Measurements from ENCODE around the gene SMAD5.
A peak's percentile ranks its signal among the peaks of the same experiment; 100 is the strongest.

Gene SMAD5

DNA sequence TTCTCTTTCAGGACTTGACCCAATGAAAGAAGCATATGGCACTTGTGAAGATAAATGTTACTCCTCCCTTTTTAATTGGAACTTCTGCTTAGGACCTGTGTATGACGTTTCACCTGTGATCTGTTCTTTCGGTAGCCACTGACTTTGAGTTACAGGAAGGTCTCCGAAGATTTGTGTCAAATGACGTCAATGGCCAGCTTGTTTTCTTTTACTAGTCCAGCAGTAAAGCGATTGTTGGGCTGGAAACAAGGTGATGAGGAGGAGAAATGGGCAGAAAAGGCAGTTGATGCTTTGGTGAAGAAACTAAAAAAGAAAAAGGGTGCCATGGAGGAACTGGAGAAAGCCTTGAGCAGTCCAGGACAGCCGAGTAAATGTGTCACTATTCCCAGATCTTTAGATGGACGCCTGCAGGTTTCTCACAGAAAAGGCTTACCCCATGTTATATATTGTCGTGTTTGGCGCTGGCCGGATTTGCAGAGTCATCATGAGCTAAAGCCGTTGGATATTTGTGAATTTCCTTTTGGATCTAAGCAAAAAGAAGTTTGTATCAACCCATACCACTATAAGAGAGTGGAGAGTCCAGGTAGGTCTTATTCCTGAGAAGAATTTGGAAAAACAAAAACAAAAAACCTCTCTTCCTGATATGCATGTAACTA is 21.1 kb downstream of the SMAD5 start:
- intact Hi-C loops (cut with DNase I) = no loop called here
- DNase-seq = no peak

DNA sequence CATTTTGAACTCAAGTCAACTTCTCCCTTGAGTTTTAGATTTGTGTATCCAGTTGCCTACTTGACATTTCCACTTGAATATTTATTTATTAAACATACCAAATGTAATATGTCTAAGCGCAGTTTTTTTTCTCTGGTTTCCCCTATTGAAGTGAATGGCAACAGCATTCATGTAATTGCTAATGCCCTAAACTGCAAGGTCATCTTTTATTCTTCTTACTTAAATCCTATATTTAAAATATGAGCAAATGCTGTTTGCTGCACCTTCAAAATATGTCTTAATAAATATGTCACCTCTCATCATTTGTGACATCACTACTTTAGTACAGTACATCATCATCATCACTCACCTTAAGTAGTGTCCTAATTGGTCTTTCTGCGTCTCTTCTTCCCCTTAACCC is 22.4 kb downstream of the SMAD5 start:
- DNase-seq = no peak
- intact Hi-C loops (cut with DNase I) = no loop called here

GRCh38 chr5:136155761-136156160 is 23.1 kb downstream of the SMAD5 start:
- intact Hi-C loops (cut with DNase I) = no loop called here

DNA sequence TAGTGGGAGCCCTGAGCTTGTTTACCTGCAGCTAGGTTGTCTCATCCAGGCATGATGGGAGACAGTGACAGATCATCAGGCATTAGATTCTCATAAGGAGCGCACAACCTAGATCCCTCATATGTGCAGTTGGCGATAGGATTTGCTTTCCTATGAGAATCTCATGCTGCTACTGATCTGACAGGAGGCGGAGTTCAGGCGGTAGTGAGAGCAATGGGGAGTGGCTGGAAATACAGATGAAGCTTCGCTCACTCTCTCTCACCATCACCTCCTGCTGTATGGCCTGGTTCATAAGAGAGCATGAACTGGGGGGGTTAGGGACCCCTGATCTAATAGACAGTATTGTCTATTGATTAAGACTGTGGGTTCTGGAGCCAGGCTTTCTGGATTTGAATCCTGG is 24.9 kb downstream of the SMAD5 start:
- no peak for DNase-seq
- intact Hi-C loops (cut with DNase I) = no loop called here

More at GRCh38 chr5:136155761-136156160, 23.1 kb downstream of the SMAD5 start:
- DNase-seq = no peak

GRCh38 chr5:136159457-136159856 is 26.8 kb downstream of the SMAD5 start:
- DNase-seq = no peak

DNA sequence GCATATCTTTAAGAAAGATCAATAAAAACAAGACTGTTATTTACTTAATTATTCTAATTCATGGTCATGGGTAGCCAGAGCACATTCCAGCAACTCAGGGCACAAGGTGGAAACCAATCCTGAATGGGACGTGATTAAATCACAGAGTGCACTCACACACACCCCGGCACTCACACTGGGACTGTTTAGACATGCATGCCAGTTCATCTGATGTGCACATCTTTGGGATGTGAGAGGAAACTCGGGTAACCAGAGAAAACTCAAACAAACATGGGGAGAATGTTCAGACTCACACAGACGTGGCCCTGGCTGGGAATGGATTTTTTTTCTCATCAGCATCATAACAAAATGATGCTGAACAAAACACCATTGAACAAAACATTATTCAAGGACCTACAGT is 29.4 kb downstream of the SMAD5 start:
- intact Hi-C loops (cut with DNase I) = no loop called here
- DNase-seq = peak in 1 of 10 donors; percentile 8

More at GRCh38 chr5:136159457-136159856, 26.8 kb downstream of the SMAD5 start:
- intact Hi-C loops (cut with DNase I) = no loop called here

- no peak for DNase-seq
- intact Hi-C loops (cut with DNase I) = no loop called here
These were observed 31.6 kb downstream of the SMAD5 start for GRCh38 chr5:136164226-136164625.

DNA sequence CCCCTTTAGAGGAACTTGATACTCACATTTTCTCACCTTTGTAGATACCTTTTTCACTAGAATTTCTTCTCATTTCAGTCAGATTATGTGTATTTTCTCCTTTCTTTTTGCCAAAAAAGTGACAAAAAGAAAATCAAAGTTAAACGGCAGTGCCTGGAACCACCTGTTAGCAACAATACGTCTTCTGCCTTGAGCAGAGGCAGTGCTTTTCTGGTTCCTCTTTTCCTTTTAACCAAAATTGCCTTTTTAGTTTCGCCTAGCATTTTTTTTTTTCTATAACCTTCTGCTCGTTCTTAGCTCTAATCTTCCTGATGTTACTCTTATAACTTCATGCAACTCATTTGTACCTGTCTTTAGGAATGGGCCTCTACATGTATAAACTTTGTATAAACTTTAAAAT is 34.3 kb downstream of the SMAD5 start:
- intact Hi-C loops (cut with DNase I) = no loop called here
- no peak for DNase-seq

GRCh38 chr5:136169218-136169617 is 36.6 kb downstream of the SMAD5 start:
- intact Hi-C loops (cut with DNase I) = no loop called here
- no peak for DNase-seq

- DNase-seq = no peak
- intact Hi-C loops (cut with DNase I) = loop anchor here (1.0 to 2.0 kb wide), 2 partner anchors 229 to 285 kb away; no protein-coding TSS in a partner anchor
These were observed 41.5 kb downstream of the SMAD5 start for GRCh38 chr5:136174021-136174659.

- intact Hi-C loops (cut with DNase I) = no loop called here
These were observed 50.0 kb downstream of the SMAD5 start for GRCh38 chr5:136182618-136183017.

DNA sequence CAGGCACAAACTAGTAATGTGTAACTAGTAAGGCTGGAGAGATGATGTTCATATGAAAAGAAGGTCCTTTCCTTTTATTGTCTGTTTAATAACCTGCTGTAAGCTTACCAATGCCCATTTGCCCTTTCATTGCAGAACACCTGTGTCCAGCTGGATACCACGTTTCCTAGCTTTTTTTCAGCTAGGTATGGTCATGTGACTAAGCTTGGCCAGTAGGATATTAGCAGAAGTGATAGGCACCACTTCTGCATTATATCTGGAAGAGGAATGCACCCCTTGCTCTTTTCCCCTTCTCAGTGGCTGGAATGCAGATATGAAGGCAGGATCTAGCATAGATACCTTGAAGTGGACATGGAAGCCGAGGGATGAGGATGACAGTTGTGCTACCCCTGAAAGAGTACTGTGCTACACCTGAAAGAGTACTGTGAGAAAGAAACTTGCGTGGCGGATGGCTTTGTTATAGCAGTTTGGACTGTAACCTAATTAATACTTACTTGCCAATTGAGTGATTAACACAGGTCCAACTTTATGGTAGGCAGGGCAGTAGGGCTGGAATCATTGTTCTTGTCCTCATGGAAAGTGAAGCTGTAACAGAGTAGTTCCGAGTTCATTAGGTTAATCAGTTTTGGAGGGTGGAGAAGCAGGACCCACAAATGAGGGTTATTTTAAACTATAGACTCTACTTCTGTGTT is 53.5 kb downstream of the SMAD5 start:
- intact Hi-C loops (cut with DNase I) = no loop called here

More at GRCh38 chr5:136182618-136183017, 50.0 kb downstream of the SMAD5 start:
- no peak for DNase-seq

GRCh38 chr5:136186796-136187195 is 54.2 kb downstream of the SMAD5 start:
- no peak for DNase-seq
- intact Hi-C loops (cut with DNase I) = no loop called here

More for the DNA sequence above, 53.5 kb downstream of the SMAD5 start:
- no peak for DNase-seq

DNA sequence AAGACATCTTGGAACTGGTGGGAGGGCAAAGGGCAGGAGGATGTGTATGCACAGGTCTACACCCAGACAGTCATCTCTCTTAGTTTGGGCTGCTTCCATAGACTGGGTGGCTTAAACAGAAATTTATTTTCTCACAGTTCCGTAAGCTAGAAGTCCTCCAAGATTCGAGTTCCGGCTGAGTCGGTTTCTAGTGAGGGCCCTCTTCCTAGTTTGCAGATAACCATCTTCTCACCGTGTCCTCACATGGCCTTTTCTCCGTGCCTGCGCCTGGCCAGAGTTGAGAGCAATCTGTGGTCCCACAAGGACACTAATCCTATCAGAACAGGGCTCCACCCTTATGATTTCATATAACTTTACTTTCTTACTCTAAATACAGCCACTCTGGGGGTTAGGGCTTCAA is 56.2 kb downstream of the SMAD5 start:
- intact Hi-C loops (cut with DNase I) = no loop called here
- DNase-seq = no peak

GRCh38 chr5:136190091-136190720 is 57.6 kb downstream of the SMAD5 start:
- intact Hi-C loops (cut with DNase I) = no loop called here
- no peak for DNase-seq

DNA sequence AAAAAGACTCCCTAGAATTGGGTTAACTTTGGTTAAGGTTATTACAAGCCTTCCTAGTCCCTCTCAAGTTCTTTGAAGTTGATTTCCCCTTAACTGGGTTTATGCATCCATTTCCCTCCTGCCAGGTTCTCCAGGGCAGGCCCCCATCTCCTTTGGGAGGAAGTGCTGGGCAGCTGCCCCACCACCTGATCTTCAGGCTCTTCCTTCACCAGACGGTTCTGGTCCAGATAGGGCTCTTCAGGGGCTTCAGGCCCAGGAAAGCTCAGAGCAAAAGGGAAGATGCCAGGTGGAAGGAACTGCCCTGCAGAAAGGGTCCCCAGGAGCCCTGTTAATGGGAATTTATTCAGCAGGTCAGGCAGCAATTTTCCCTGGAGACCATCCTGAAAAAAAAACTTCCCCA is 58.3 kb downstream of the SMAD5 start:
- intact Hi-C loops (cut with DNase I) = no loop called here
- no peak for DNase-seq

DNA sequence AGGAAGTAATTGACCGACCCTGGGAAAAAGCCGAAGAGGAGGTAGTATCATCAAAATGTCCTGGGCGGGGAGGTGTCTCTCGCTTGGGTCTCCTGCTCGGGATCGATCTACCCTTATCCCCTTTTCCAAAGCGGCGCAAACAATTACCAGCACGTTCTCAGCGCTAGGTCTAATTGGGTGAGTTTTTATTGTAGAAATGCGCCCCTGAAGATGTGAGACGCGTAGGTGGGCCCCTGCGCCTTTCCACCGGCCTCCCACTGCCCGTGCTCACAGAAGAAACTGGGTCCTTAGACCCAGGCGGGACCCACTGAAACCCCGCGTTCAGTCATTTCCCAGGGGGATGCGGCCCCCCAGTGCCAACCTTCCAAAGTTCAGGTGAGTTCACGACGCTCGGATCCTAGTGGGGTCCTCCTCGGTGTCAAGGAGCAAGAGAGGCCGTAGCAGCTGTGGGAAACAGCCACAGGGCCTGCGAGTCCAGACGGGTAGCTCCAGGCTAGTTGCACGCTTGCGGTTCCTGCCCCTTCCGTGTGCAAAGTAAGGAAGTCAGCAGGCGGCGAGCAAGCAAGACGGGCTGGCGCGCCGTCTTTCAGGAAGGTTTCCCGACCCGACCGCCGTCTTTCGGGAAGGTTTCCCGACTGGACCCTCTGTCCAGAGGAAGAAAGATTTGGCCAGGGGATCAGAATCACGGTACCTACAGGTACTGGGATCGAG is 58.8 kb downstream of the SMAD5 start:
- DNase-seq = peak in 1 of 10 donors; percentile 53
- intact Hi-C loops (cut with DNase I) = no loop called here

DNA sequence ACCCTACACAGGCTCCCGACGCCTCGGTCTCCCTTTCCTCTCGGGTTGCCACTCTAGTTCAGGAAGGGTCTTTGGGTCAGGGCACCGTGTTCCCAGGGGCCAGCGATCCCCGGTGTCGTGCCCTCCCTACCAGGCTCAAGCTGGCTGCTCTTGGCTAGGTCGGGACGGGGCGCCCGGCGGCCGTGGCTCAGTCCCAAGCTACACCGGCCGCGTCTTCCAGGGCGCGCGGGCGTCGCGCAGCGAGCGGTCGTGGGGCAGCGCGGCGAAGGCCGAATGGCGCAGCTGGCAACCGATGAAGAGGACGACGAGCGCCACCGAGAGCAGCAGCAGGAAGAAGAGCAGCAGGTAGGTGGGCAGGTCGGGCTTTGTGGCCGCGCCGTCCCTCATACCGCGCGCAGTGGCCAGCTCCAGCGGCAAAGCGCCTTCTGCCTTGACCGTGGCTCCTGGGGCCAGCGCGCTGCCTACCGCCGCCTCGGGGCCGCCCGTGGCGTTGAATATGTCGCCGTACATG is 59.4 kb downstream of the SMAD5 start:
- intact Hi-C loops (cut with DNase I) = no loop called here
- DNase-seq = peak in 2 of 10 donors; percentile 69 to 84

- intact Hi-C loops (cut with DNase I) = no loop called here
- DNase-seq = peak in 9 of 10 donors; percentile 27 to 89 (median 45)
These were observed 60.1 kb downstream of the SMAD5 start, which contains the start of gene SMIM32 for GRCh38 chr5:136192526-136193321. Gene SMIM32 (minus strand): TSS chr5:136193162. CDS start chr5:136192524, 638 bp downstream.

Data from posterior cingulate gyrus (tissue), 11 donors.